OCI-LY3 (cell line): ENCODE data around the gene HDX.

ENCODE experiments used
- H2AFZ ChIP-seq: fragments of 200-600, 300-600 bp; shearing (Covaris generic); 2 replicates; pipeline ENCODE4 v1.6.0; 2014; ENCODE audit warnings: antibody characterized with exemption, low read depth, low read length
- H3K27ac ChIP-seq: fragments of 200-600, 300-600 bp; sonication (generic); 2 replicates; pipeline ENCODE4 v1.5.1; 2014; ENCODE audit warnings: mild to moderate bottlenecking, low read length, moderate library complexity, mixed read lengths
- H3K27me3 ChIP-seq: fragments of 200-600, 300-600 bp; sonication (generic); 2 replicates; pipeline ENCODE4 v1.6.1; 2014; ENCODE audit warnings: low read depth, low read length, mixed read lengths
- H3K36me3 ChIP-seq: fragments of 200-600, 300-600 bp; sonication (generic); replicated peaks from 2 replicates; pipeline ENCODE3; 2014; ENCODE audit warnings: low read depth, low read length, mixed read lengths
- H3K4me1 ChIP-seq: fragments of 300-600, 200-600 bp; sonication (generic); 2 replicates; pipeline ENCODE4 v1.6.1; 2014; ENCODE audit warnings: low read length, mixed read lengths
- H3K4me2 ChIP-seq: fragments of 200-600, 300-600 bp; sonication (generic); 2 replicates; pipeline ENCODE4 v1.6.1; 2014; ENCODE audit warnings: low read length, mixed read lengths
- H3K4me3 ChIP-seq: fragments of 300-600, 200-600 bp; sonication (generic); 2 replicates; pipeline ENCODE4 v1.5.1; 2014; ENCODE audit warnings: antibody characterized with exemption, mild to moderate bottlenecking, low read length, moderate library complexity
- H3K79me2 ChIP-seq: fragments of 300-600, 200-600 bp; shearing (Covaris generic); 2 replicates; pipeline ENCODE4 v1.6.1; 2014; ENCODE audit warnings: mild to moderate bottlenecking, low read length, mixed read lengths
- H3K9ac ChIP-seq: fragments of 300-600, 200-600 bp; shearing (Covaris generic); 2 replicates; pipeline ENCODE4 v1.6.0; 2014; ENCODE audit warnings: mild to moderate bottlenecking, low read length, moderate library complexity
- H3K9me3 ChIP-seq: fragments of 200-600, 300-600 bp; shearing (Covaris generic); 2 replicates; pipeline ENCODE4 v1.6.1; 2014; ENCODE audit warnings: low read length, mixed read lengths; ENCODE audit not compliant: insufficient read depth
- H4K20me1 ChIP-seq: fragments of 200-600, 300-600 bp; sonication (generic); 2 replicates; pipeline ENCODE4 v1.6.1; 2016; ENCODE audit warnings: low read length, mixed read lengths; ENCODE audit not compliant: insufficient read depth
- CTCF ChIP-seq: fragments of 200-600, 300-600 bp; sonication (generic); IDR thresholded peaks from 2 replicates; pipeline ENCODE4 v1.5.1; 2014; ENCODE audit warnings: antibody characterized with exemption, low read length, low read depth
- EZH2phosphoT487 ChIP-seq: fragments of 200-600 bp; shearing (Covaris generic); IDR thresholded peaks from 2 replicates; pipeline ENCODE4 v1.6.1; 2018; ENCODE audit warnings: antibody characterized with exemption, mixed run types, low read depth

The HDX gene

GRCh38 chrX:84475101-84475500, 27.2 kb downstream of the HDX start:
- Histone ChIP-seq H3K79me2 (no peaks in the 10 kb centered on the region), H4K20me1 (no peaks in the 10 kb centered on the region), H3K9me3 (no peaks in the 10 kb centered on the region), H3K4me2 (no peak overlapping the region), H2AFZ (no peak overlapping the region), H3K4me3 (no peak overlapping the region), H3K4me1 (peaks cover 5% of the 10 kb centered on the region; the same call in 1 of the 2 replicates), H3K9ac (no peak overlapping the region), H3K36me3 (no peaks in the 10 kb centered on the region), H3K27ac (no peak overlapping the region), H3K27me3 (no peaks in the 10 kb centered on the region)
- TF ChIP-seq EZH2phosphoT487 (no peak), CTCF (no peak)

- no peak overlapping the region for H3K4me2 ChIP-seq
- H3K4me1 ChIP-seq: no peaks in the 10 kb centered on the region
- no peaks in the 10 kb centered on the region for H3K79me2 ChIP-seq
- H3K36me3 ChIP-seq: no peaks in the 10 kb centered on the region
- TF ChIP-seq EZH2phosphoT487: no peak
- TF ChIP-seq CTCF: no peak
- no peaks in the 10 kb centered on the region for H3K27me3 ChIP-seq
- H2AFZ ChIP-seq: no peak overlapping the region
- H3K9me3 ChIP-seq: no peaks in the 10 kb centered on the region
- H3K9ac ChIP-seq: no peak overlapping the region
- H3K4me3 ChIP-seq: no peak overlapping the region
- H3K27ac ChIP-seq: no peak overlapping the region
- H4K20me1 ChIP-seq: no peaks in the 10 kb centered on the region
Measured at GRCh38 chrX:84469226-84469625, 33.0 kb downstream of the HDX start.

- no peaks in the 10 kb centered on the region for H3K9me3 ChIP-seq
Measured at GRCh38 chrX:84467898-84468297, 34.4 kb downstream of the HDX start.

More at GRCh38 chrX:84467898-84468297, 34.4 kb downstream of the HDX start:
- no peak overlapping the region for H3K4me3 ChIP-seq
- H2AFZ ChIP-seq: no peak overlapping the region
- no peaks in the 10 kb centered on the region for H3K79me2 ChIP-seq
- no peaks in the 10 kb centered on the region for H3K4me1 ChIP-seq
- H3K27ac ChIP-seq: no peak overlapping the region
- H3K27me3 ChIP-seq: no peaks in the 10 kb centered on the region
- no peaks in the 10 kb centered on the region for H3K36me3 ChIP-seq
- H3K4me2 ChIP-seq: no peak overlapping the region
- no peaks in the 10 kb centered on the region for H4K20me1 ChIP-seq
- H3K9ac ChIP-seq: no peak overlapping the region
- TF ChIP-seq EZH2phosphoT487 (no peak), CTCF (no peak)
